ENCODE results near the gene PLXNA4. TPM values are rescaled to one million over a fixed set of nuclear protein-coding genes. Genes with fewer than 3 reads are reported as not detected.

Gene PLXNA4
- total RNA-seq, 2 donors from 2014 or later = 24.0 to 42.7 TPM

DNA sequence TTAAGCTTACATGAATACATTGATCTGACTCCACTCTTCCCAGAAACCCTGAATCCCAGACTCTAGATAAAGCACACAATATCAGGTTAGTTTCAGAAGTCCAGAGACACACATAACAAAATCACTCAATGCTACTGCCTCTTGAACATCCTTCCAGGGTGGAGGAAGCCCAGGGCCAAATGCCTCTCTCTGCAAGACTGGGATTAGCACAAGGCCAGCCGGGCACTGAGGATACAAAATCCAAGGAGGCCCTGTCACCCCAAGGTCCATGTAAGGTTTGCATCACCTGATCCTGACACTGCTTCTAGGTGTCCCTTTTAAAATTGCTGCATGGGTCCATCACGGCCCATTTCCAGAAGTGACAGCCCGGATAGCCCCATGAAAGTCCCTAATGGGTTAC is 2.6 kb upstream of the PLXNA4 start:
- H3K4me3 ChIP-seq (ENCODE audit: low read length) = no peak overlapping the region
- no peaks in the 10 kb centered on the region for H3K36me3 ChIP-seq (ENCODE audit: control insufficient read depth, insufficient read depth, low read length)
- peak; percentile 36 for DNase-seq
- Mint-ChIP-seq H3K27me3 (ENCODE audit: insufficient read depth) (peaks cover 63% of the 10 kb centered on the region), H3K4me1 (peaks cover 32% of the 10 kb centered on the region), H3K9me3 (no peaks in the 10 kb centered on the region), H3K4me3 (no peak overlapping the region), H3K27ac (no peak overlapping the region), H3K36me3 (ENCODE audit: low read depth) (no peaks in the 10 kb centered on the region)
- H3K27ac ChIP-seq (ENCODE audit: low read depth, low read length) = no peak overlapping the region
- no peak for TF ChIP-seq CTCF (conservative IDR thresholded peaks at IDR 0.05)
- 90 to 96% methylated on average over 3 of the region's 3 CpGs for WGBS, 2 experiments (ENCODE audit: insufficient coverage in 1 of 2, insufficient read length in 1 of 2)
- no peaks in the 10 kb centered on the region for H3K9me3 ChIP-seq (ENCODE audit: control insufficient read depth, low read length)
- peaks cover 41% of the 10 kb centered on the region for H3K27me3 ChIP-seq (ENCODE audit: control insufficient read depth, insufficient read depth, low read length, poor library complexity, severe bottlenecking)
- peaks cover 4% of the 10 kb centered on the region for H3K4me1 ChIP-seq (ENCODE audit: control insufficient read depth, insufficient read depth, low read length)
- H3K9ac ChIP-seq (ENCODE audit: extremely low read depth, low read length, poor library complexity, severe bottlenecking) = no peak overlapping the region

GRCh38 chr7:132578050-132578370 is 1.7 kb upstream of the PLXNA4 start:
- peaks cover 50% of the 10 kb centered on the region for H3K27me3 ChIP-seq (ENCODE audit: control insufficient read depth, insufficient read depth, low read length, poor library complexity, severe bottlenecking)
- H3K36me3 Mint-ChIP-seq (ENCODE audit: low read depth) = no peaks in the 10 kb centered on the region
- 89 to 90% methylated on average over 2 to 3 of the region's 3 CpGs for WGBS, 2 experiments (ENCODE audit: insufficient coverage in 1 of 2, insufficient read length in 1 of 2)
- peak; percentile 44 for DNase-seq
- H3K9me3 Mint-ChIP-seq = no peaks in the 10 kb centered on the region
- H3K4me3 Mint-ChIP-seq = peak overlapping the region; percentile 61
- H3K4me1 Mint-ChIP-seq = peaks cover 40% of the 10 kb centered on the region
- H3K27me3 Mint-ChIP-seq (ENCODE audit: insufficient read depth) = peaks cover 71% of the 10 kb centered on the region
- H3K4me3 ChIP-seq (ENCODE audit: low read length) = no peak overlapping the region
- no peak overlapping the region for H3K27ac Mint-ChIP-seq
- no peak overlapping the region for H3K9ac ChIP-seq (ENCODE audit: extremely low read depth, low read length, poor library complexity, severe bottlenecking)
- TF ChIP-seq CTCF (conservative IDR thresholded peaks at IDR 0.05) = no peak
- no peaks in the 10 kb centered on the region for H3K9me3 ChIP-seq (ENCODE audit: control insufficient read depth, low read length)
- H3K36me3 ChIP-seq (ENCODE audit: control insufficient read depth, insufficient read depth, low read length) = no peaks in the 10 kb centered on the region
- no peak overlapping the region for H3K27ac ChIP-seq (ENCODE audit: low read depth, low read length)
- peaks cover 4% of the 10 kb centered on the region for H3K4me1 ChIP-seq (ENCODE audit: control insufficient read depth, insufficient read depth, low read length)

DNA sequence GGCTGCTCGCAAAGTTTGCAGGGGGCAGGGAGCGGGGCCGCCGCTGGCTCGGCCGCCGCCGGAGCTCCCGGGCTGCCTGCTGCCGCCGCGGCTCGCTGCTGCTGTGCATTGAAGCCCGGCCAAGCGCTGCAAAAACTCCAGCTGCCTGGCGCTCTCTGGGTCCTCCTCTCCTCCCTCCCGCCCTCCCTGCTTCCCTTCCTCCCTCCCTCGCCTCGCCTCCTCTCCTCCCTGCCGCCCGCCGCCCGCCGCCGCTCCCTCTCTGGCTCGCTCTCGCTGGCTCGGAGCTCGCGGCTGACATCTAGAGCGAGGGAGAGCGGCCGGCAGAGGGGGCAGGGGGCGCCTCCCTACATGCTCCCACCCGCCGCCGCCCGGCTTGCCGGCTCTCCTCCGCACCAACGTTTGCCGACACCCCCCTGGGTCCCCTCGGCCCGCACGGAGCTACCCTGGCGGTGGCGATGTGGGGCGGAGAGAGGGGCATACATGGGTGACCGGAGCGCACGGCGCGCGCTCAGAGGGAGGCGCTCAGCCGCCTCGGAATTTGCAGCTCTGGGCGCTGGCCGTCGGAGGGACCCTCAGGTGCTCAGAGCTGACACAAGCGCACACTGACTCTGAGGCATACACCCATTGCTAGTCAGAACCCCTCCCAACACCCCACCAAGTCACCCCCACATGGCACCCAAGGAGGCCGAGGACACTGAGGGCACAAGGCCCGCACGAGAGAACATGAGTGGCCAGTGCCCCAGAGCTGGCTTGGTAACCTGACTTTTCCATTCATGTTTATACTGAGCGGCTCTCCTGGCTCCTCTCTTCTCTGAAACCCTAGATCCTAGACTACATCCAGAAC is 1.2 kb upstream of the PLXNA4 start:
- Mint-ChIP-seq H3K27me3 (ENCODE audit: insufficient read depth) (peaks cover 72% of the 10 kb centered on the region), H3K36me3 (ENCODE audit: low read depth) (peaks cover 2% of the 10 kb centered on the region), H3K4me1 (peaks cover 42% of the 10 kb centered on the region), H3K27ac (no peak overlapping the region), H3K9me3 (no peaks in the 10 kb centered on the region), H3K4me3 (peak overlapping the region; percentile 61)
- peak; percentile 91 for DNase-seq
- peak; percentile 72 for TF ChIP-seq CTCF (conservative IDR thresholded peaks at IDR 0.05)
- H3K9ac ChIP-seq (ENCODE audit: extremely low read depth, low read length, poor library complexity, severe bottlenecking) = no peak overlapping the region
- no peaks in the 10 kb centered on the region for H3K9me3 ChIP-seq (ENCODE audit: control insufficient read depth, low read length)
- H3K27ac ChIP-seq (ENCODE audit: low read depth, low read length) = no peak overlapping the region
- H3K27me3 ChIP-seq (ENCODE audit: control insufficient read depth, insufficient read depth, low read length, poor library complexity, severe bottlenecking) = peaks cover 53% of the 10 kb centered on the region
- no peaks in the 10 kb centered on the region for H3K36me3 ChIP-seq (ENCODE audit: control insufficient read depth, insufficient read depth, low read length)
- peaks cover 4% of the 10 kb centered on the region for H3K4me1 ChIP-seq (ENCODE audit: control insufficient read depth, insufficient read depth, low read length)
- 7 to 92% methylated on average over 3 to 64 of the region's 65 CpGs for WGBS, 2 experiments (ENCODE audit: insufficient coverage in 1 of 2, insufficient read length in 1 of 2)
- peak overlapping the region; percentile 56 for H3K4me3 ChIP-seq (ENCODE audit: low read length)

Measured in endodermal cell (in vitro differentiated cells).